ENCODE results near the gene KRTAP29-1. TPM values are rescaled to one million over a fixed set of nuclear protein-coding genes. Genes with fewer than 3 reads are reported as not detected.
A peak's percentile ranks its signal among the peaks of the same experiment; 100 is the strongest.
"Not testable (repeated sequence)": the region's sequence is repeated elsewhere in the genome, so short reads cannot be mapped to it uniquely, and the experiment has no call there.

KRTAP29-1 gene
- total RNA-seq, 3 donors from 2014 or later (not counting 1 experiment from before 2014, with no cell fraction given) = not detected

- no peaks in the 10 kb centered on the region for H3K36me3 Mint-ChIP-seq
- H3K27me3 ChIP-seq (ENCODE audit: control insufficient read depth, insufficient read depth, low read length) = peaks cover 2% of the 10 kb centered on the region
- no peak overlapping the region for H3K27ac ChIP-seq (ENCODE audit: low read length)
- H3K9me3 ChIP-seq (ENCODE audit: control insufficient read depth, insufficient read depth, low read length) = no peaks in the 10 kb centered on the region
- no peaks in the 10 kb centered on the region for H3K9me3 Mint-ChIP-seq
- DNase-seq (peak in 1 of 2 donors; percentile 1), ATAC-seq (no peak)
- H3K4me3 Mint-ChIP-seq = no peak overlapping the region
- no peak for TF ChIP-seq CTCF (IDR thresholded peaks at IDR 0.05)
- no peak overlapping the region for H3K4me3 ChIP-seq (ENCODE audit: low read length)
- WGBS (ENCODE audit: insufficient coverage) = 91% methylated on average over 2 of the region's 3 CpGs
- H3K27ac Mint-ChIP-seq = no peak overlapping the region
- H3K36me3 ChIP-seq (ENCODE audit: control insufficient read depth, insufficient read depth, low read length) = no peaks in the 10 kb centered on the region
- H3K27me3 Mint-ChIP-seq (ENCODE audit: low read depth in 2 of 2) = peaks cover 45 to 47% of the 10 kb centered on the region in 2 donors
- intact Hi-C loops (cut with micrococcal nuclease) = loop anchor here (1.0 kb wide), 1 partner anchor 12 kb away; no protein-coding TSS in a partner anchor
- no peaks in the 10 kb centered on the region for H3K4me1 Mint-ChIP-seq
- no peaks in the 10 kb centered on the region for H3K4me1 ChIP-seq (ENCODE audit: control insufficient read depth, insufficient read depth, low read length)
Measured at GRCh38 chr17:41264599-41264998, 38.1 kb downstream of the KRTAP29-1 start.

DNA sequence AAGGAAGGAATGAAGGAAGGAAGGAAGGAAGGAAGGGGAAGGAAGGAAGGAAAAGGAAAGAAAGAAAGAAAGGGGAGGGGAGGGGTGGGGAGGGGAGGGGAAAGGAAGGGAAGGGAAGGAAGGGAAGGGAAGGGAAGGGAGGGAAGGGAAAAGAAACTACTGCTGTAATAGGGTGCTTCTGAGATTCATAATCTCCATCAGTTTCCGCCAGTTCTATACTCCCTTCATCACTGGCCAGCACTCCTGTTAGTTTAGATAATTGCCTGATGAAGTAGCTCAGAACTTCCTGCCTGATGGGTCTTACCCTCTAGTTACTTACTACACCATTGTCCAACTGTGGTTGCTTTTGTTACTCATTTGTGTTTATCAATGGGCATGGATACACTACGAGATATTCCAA, 39.4 kb downstream of the KRTAP29-1 start:
- Histone ChIP-seq H3K9me3 (ENCODE audit: control insufficient read depth, insufficient read depth, low read length) (no peaks in the 10 kb centered on the region), H3K36me3 (ENCODE audit: control insufficient read depth, insufficient read depth, low read length) (no peaks in the 10 kb centered on the region), H3K4me3 (ENCODE audit: low read length) (no peak overlapping the region), H3K27ac (ENCODE audit: low read length) (no peak overlapping the region), H3K4me1 (ENCODE audit: control insufficient read depth, insufficient read depth, low read length) (no peaks in the 10 kb centered on the region), H3K27me3 (ENCODE audit: control insufficient read depth, insufficient read depth, low read length) (peaks cover 5% of the 10 kb centered on the region)
- DNase-seq = no peak
- Mint-ChIP-seq H3K4me3 (no peak overlapping the region), H3K27me3 (ENCODE audit: low read depth in 2 of 2) (peaks cover 38 to 60% of the 10 kb centered on the region in 2 donors), H3K9me3 (no peaks in the 10 kb centered on the region), H3K27ac (no peak overlapping the region), H3K36me3 (no peaks in the 10 kb centered on the region), H3K4me1 (no peaks in the 10 kb centered on the region)
- no peak for ATAC-seq
- intact Hi-C loops (cut with micrococcal nuclease) = no loop called here
- TF ChIP-seq CTCF (IDR thresholded peaks at IDR 0.05) = no peak
- 74% methylated on average over 2 of the region's 2 CpGs for WGBS (ENCODE audit: insufficient coverage)

GRCh38 chr17:41258406-41258805, 44.2 kb downstream of the KRTAP29-1 start:
- no peak overlapping the region for H3K4me3 Mint-ChIP-seq
- Histone ChIP-seq H3K27me3 (ENCODE audit: control insufficient read depth, insufficient read depth, low read length) (peaks cover 2% of the 10 kb centered on the region), H3K4me1 (ENCODE audit: control insufficient read depth, insufficient read depth, low read length) (no peaks in the 10 kb centered on the region), H3K27ac (ENCODE audit: low read length) (no peak overlapping the region), H3K36me3 (ENCODE audit: control insufficient read depth, insufficient read depth, low read length) (no peaks in the 10 kb centered on the region), H3K4me3 (ENCODE audit: low read length) (no peak overlapping the region), H3K9me3 (ENCODE audit: control insufficient read depth, insufficient read depth, low read length) (no peaks in the 10 kb centered on the region)
- no peak for DNase-seq
- intact Hi-C loops (cut with micrococcal nuclease) = no loop called here
- H3K4me1 Mint-ChIP-seq = no peaks in the 10 kb centered on the region
- H3K9me3 Mint-ChIP-seq = no peaks in the 10 kb centered on the region
- H3K27me3 Mint-ChIP-seq (ENCODE audit: low read depth in 2 of 2) = peaks cover 33 to 76% of the 10 kb centered on the region in 2 donors
- H3K27ac Mint-ChIP-seq = no peak overlapping the region
- H3K36me3 Mint-ChIP-seq = no peaks in the 10 kb centered on the region
- no peak for TF ChIP-seq CTCF (IDR thresholded peaks at IDR 0.05)
- ATAC-seq = no peak

DNA sequence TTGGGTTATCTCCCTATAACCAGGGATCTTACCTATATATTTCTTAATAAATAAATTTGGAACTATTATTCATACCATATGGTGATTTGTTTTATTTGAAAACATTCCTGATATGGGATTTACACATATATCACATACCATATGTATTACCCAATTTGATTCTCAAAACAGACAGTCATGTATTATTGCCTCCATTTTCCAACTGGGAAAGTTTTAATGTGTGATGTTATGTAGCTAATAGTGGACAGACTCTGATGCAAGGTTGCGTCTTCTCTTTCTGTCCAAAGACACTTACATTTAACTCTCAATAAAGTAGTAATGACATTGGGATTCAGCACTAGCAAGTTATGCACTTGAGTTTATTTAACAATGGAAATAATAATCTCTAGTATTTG, 46.4 kb downstream of the KRTAP29-1 start:
- no peak for TF ChIP-seq CTCF (IDR thresholded peaks at IDR 0.05)
- H3K4me1 ChIP-seq (ENCODE audit: control insufficient read depth, insufficient read depth, low read length) = no peaks in the 10 kb centered on the region
- Mint-ChIP-seq H3K4me1 (no peaks in the 10 kb centered on the region), H3K27me3 (ENCODE audit: low read depth in 2 of 2) (peaks cover 34 to 80% of the 10 kb centered on the region in 2 donors), H3K4me3 (no peak overlapping the region), H3K27ac (no peak overlapping the region), H3K9me3 (no peaks in the 10 kb centered on the region), H3K36me3 (no peaks in the 10 kb centered on the region)
- DNase-seq (peak in 1 of 2 donors; percentile 0), ATAC-seq (no peak)
- H3K4me3 ChIP-seq (ENCODE audit: low read length) = no peak overlapping the region
- H3K9me3 ChIP-seq (ENCODE audit: control insufficient read depth, insufficient read depth, low read length) = no peaks in the 10 kb centered on the region
- no peak overlapping the region for H3K27ac ChIP-seq (ENCODE audit: low read length)
- WGBS (ENCODE audit: insufficient coverage) = no CpG with 5 or more reads among the region's 1 CpG
- H3K27me3 ChIP-seq (ENCODE audit: control insufficient read depth, insufficient read depth, low read length) = peaks cover 2% of the 10 kb centered on the region
- H3K36me3 ChIP-seq (ENCODE audit: control insufficient read depth, insufficient read depth, low read length) = no peaks in the 10 kb centered on the region
- intact Hi-C loops (cut with micrococcal nuclease) = no loop called here

GRCh38 chr17:41255381-41256290, 47.0 kb downstream of the KRTAP29-1 start, which contains the start of gene KRTAP9-9:
KRTAP9-9 (plus strand) TSS chr17:41255384.
- H3K4me3 ChIP-seq (ENCODE audit: low read length); intact Hi-C loops (cut with micrococcal nuclease); H3K4me1 ChIP-seq (ENCODE audit: control insufficient read depth, insufficient read depth, low read length); H3K4me1 Mint-ChIP-seq; H3K27ac ChIP-seq (ENCODE audit: low read length); H3K36me3 ChIP-seq (ENCODE audit: control insufficient read depth, insufficient read depth, low read length); H3K4me3 Mint-ChIP-seq; H3K9me3 Mint-ChIP-seq; H3K36me3 Mint-ChIP-seq; ATAC-seq; H3K27me3 ChIP-seq (ENCODE audit: control insufficient read depth, insufficient read depth, low read length); H3K9me3 ChIP-seq (ENCODE audit: control insufficient read depth, insufficient read depth, low read length); H3K27ac Mint-ChIP-seq: not testable (repeated sequence)
- DNase-seq = peak in 1 of 2 donors; percentile 0
- peaks cover 27 to 80% of the 10 kb centered on the region in 2 donors for H3K27me3 Mint-ChIP-seq (ENCODE audit: low read depth in 2 of 2)
- WGBS (ENCODE audit: insufficient coverage) = 82% methylated on average over 5 of the region's 5 CpGs
